IPS-18a (cell line): ENCODE data around the gene LMX1A.

Source experiments
- H3K27ac ChIP-seq: one replicate; pipeline ENCODE4 v1.5.1; 2013; ENCODE audit warnings: low read length
- H3K27me3 ChIP-seq: one replicate; pipeline ENCODE4 v1.6.1; 2013; ENCODE audit warnings: mild to moderate bottlenecking, low read length; ENCODE audit not compliant: control insufficient read depth, insufficient read depth
- H3K36me3 ChIP-seq: one replicate; pipeline ENCODE4 v1.6.1; 2013; ENCODE audit warnings: low read depth, low read length; ENCODE audit not compliant: control insufficient read depth
- H3K4me1 ChIP-seq: one replicate; pipeline ENCODE4 v1.6.1; 2013; ENCODE audit warnings: low read depth, low read length; ENCODE audit not compliant: control insufficient read depth
- H3K4me3 ChIP-seq: one replicate; pipeline ENCODE4 v1.5.1; 2013; ENCODE audit warnings: low read length
- H3K9ac ChIP-seq: one replicate; pipeline ENCODE4 v1.6.1; 2013; ENCODE audit warnings: mild to moderate bottlenecking, low read length, moderate library complexity
- H3K9me3 ChIP-seq: one replicate; pipeline ENCODE4 v1.6.1; 2013; ENCODE audit warnings: low read depth, low read length; ENCODE audit not compliant: control insufficient read depth

The LMX1A gene

GRCh38 chr1:165172666-165173065, 183.8 kb downstream of the LMX1A start:
- H3K9me3 ChIP-seq = no peaks in the 10 kb centered on the region
- no peaks in the 10 kb centered on the region for H3K36me3 ChIP-seq
- peaks cover 5% of the 10 kb centered on the region for H3K4me1 ChIP-seq
- no peaks in the 10 kb centered on the region for H3K27me3 ChIP-seq
- H3K4me3 ChIP-seq = no peak overlapping the region
- H3K9ac ChIP-seq = no peak overlapping the region
- H3K27ac ChIP-seq = no peak overlapping the region

DNA sequence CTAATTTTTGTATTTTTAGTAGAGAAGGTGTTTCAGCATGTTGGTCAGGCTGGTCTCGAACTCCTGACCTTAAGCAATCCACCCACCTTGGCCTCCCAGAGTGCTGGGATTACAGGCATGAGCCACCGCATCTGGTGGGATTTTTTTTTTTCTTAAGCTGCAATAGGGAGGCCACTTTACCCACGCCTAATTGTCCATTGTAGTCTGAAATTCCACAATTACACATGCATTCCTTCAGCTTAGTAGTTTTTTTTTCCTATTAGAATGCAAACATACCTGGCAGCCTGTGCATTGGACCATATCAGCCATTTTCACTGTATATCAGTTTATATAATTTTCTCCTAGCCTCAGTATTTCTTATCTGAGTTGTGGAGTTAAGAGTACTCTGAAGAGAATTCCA, 186.8 kb downstream of the LMX1A start:
- Histone ChIP-seq H3K4me3 (no peak overlapping the region), H3K9ac (no peak overlapping the region), H3K27ac (no peak overlapping the region), H3K27me3 (no peaks in the 10 kb centered on the region), H3K9me3 (no peaks in the 10 kb centered on the region), H3K4me1 (peaks cover 5% of the 10 kb centered on the region), H3K36me3 (no peaks in the 10 kb centered on the region)

- Histone ChIP-seq H3K36me3 (no peaks in the 10 kb centered on the region), H3K4me3 (no peak overlapping the region), H3K4me1 (peaks cover under 1% of the 10 kb centered on the region), H3K27me3 (no peaks in the 10 kb centered on the region), H3K9ac (no peak overlapping the region), H3K27ac (no peak overlapping the region), H3K9me3 (no peaks in the 10 kb centered on the region)
Observed at GRCh38 chr1:165169028-165169427, 187.5 kb downstream of the LMX1A start.

DNA sequence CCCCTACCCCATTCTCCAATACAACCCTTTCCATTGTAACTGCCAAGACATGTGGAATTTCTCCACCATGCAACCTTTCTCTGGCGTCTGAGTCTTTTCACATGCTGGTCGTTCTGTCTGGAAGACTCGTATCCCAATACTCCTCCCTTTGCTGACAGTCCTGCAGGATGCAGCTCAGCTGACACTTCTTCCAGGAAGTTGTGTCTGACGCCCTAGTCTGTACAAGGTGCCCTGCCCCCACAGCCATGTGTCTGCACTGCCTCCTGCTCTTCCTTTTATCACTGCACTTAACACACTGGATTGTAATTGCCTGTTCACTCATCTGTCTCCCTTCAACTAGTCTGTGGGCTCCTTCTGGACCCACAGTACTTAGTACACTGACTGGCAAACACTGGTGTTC, 188.0 kb downstream of the LMX1A start:
- Histone ChIP-seq H3K27me3 (no peaks in the 10 kb centered on the region), H3K9ac (no peak overlapping the region), H3K36me3 (no peaks in the 10 kb centered on the region), H3K27ac (no peak overlapping the region), H3K4me1 (no peaks in the 10 kb centered on the region), H3K9me3 (no peaks in the 10 kb centered on the region), H3K4me3 (no peak overlapping the region)

GRCh38 chr1:165162671-165163241, 193.8 kb downstream of the LMX1A start:
- H3K27me3 ChIP-seq = no peaks in the 10 kb centered on the region
- H3K9me3 ChIP-seq = no peaks in the 10 kb centered on the region
- H3K9ac ChIP-seq = no peak overlapping the region
- no peaks in the 10 kb centered on the region for H3K36me3 ChIP-seq
- no peak overlapping the region for H3K27ac ChIP-seq
- H3K4me3 ChIP-seq = no peak overlapping the region
- no peaks in the 10 kb centered on the region for H3K4me1 ChIP-seq

DNA sequence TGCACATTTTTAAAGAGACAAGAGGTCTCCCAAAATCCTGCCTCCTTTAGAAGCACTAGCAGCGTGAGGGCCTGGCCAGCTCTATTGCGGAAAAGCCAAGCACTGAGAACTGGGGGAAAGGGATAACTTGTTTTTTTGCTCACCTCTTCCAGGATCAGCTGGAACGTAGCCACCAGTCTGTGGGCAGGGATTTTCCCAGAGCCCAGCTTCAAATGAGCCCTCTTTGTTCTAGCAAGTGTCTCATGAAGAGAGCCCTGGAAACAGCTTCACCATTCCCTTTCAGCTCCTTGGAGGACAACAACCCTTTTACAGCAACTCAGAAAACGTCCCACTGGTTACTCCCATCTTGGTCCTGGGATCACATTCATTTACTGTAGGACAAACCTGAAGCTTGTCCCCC, 195.4 kb downstream of the LMX1A start:
- H3K9ac ChIP-seq = no peak overlapping the region

DNA sequence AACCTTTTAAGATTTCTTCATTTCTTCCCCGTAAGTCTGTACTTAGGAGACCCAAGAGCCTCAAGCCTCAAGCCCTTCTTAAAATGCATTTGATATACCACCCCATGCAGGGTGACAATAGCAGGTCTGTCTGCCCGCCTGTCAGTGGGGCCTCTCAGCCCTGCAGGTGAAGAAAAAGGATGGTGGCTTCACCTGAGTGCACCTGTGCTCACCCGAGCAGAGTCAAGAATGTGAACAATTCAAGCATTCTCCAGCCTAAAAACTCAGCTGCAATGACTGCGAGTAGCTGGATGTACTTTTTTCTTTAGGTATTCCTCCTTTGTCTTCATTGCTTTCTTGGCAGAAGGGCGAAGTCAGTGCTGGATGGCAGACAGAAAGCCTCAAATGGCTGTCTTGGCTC, 203.3 kb downstream of the LMX1A start:
- no peak overlapping the region for H3K9ac ChIP-seq
- no peaks in the 10 kb centered on the region for H3K4me1 ChIP-seq
- no peak overlapping the region for H3K27ac ChIP-seq
- H3K9me3 ChIP-seq = no peaks in the 10 kb centered on the region
- H3K36me3 ChIP-seq = no peaks in the 10 kb centered on the region
- no peak overlapping the region for H3K4me3 ChIP-seq
- H3K27me3 ChIP-seq = no peaks in the 10 kb centered on the region

More for the DNA sequence above, 195.4 kb downstream of the LMX1A start:
- Histone ChIP-seq H3K4me3 (no peak overlapping the region), H3K36me3 (no peaks in the 10 kb centered on the region), H3K4me1 (no peaks in the 10 kb centered on the region), H3K27ac (no peak overlapping the region), H3K9me3 (no peaks in the 10 kb centered on the region), H3K27me3 (no peaks in the 10 kb centered on the region)

DNA sequence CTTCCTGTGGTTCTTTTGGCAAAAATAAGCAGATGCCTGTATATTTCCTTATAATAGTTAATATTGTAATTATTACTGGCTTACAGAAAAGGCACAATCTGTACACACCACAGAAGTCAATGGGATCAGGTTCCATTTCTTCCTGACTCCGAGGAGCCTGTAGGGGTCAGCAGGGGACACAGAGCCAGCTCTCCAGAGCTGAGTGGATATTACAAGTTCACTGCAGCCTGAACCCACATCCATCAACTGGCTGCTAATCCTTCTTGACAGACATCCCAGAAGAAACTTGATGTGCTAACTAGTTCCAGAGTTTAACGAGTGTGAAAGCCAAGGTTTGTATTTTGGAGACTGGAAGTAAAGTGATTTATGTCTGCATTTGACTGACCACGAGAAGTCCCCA, 203.8 kb downstream of the LMX1A start:
- H3K4me1 ChIP-seq = no peaks in the 10 kb centered on the region
- H3K9me3 ChIP-seq = no peaks in the 10 kb centered on the region
- H3K9ac ChIP-seq = no peak overlapping the region
- H3K36me3 ChIP-seq = no peaks in the 10 kb centered on the region
- no peak overlapping the region for H3K4me3 ChIP-seq
- no peak overlapping the region for H3K27ac ChIP-seq
- H3K27me3 ChIP-seq = no peaks in the 10 kb centered on the region

GRCh38 chr1:165152109-165152508, 204.4 kb downstream of the LMX1A start:
- H3K9me3 ChIP-seq = no peaks in the 10 kb centered on the region
- H3K4me1 ChIP-seq = no peaks in the 10 kb centered on the region
- H3K9ac ChIP-seq = no peak overlapping the region
- no peaks in the 10 kb centered on the region for H3K27me3 ChIP-seq
- H3K27ac ChIP-seq = no peak overlapping the region
- H3K4me3 ChIP-seq = no peak overlapping the region
- H3K36me3 ChIP-seq = no peaks in the 10 kb centered on the region
